T-helper 17 cell (primary cell): ENCODE results near the gene AVPR1A. TPM values are rescaled to one million over a fixed set of nuclear protein-coding genes. Genes with fewer than 3 reads are reported as not detected.
"Not testable (repeated sequence)": the region's sequence is repeated elsewhere in the genome, so short reads cannot be mapped to it uniquely, and the experiment has no call there.

Experiments
- ATAC-seq: fragments of 150-1000 bp; cut with Tn5 transposase; 2 replicates; pipeline ENCODE4 v1.10.0; 2021; ENCODE audit warnings: mild to moderate bottlenecking, moderate library complexity
- DNase-seq, 3 donors: peaks; one replicate each; pipeline versions ENCODE4 v3.0.0 to v3.0.0-alpha.2; 2020 to 2021
- H3K9me3 ChIP-seq: one replicate; pipeline ENCODE4 v1.7.0; 2013; ENCODE audit warnings: low read length, mild to moderate bottlenecking; ENCODE audit not compliant: control insufficient read depth, poor library complexity, severe bottlenecking
- H3K27ac Mint-ChIP-seq: one replicate; pipeline ENCODE4 v1.8.0; 2022; ENCODE audit warnings: mild to moderate bottlenecking, moderate library complexity, mixed read lengths
- H3K27me3 Mint-ChIP-seq: one replicate; pipeline ENCODE4 v1.8.0; 2022; ENCODE audit warnings: mixed read lengths
- H3K36me3 Mint-ChIP-seq: one replicate; pipeline ENCODE4 v1.8.0; 2022; ENCODE audit warnings: low read depth, mixed read lengths
- H3K4me1 Mint-ChIP-seq: one replicate; pipeline ENCODE4 v1.8.0; 2022; ENCODE audit warnings: mild to moderate bottlenecking, mixed read lengths
- H3K4me3 Mint-ChIP-seq: one replicate; pipeline ENCODE4 v1.8.0; 2022; ENCODE audit warnings: mild to moderate bottlenecking, moderate library complexity, mixed read lengths
- total RNA-seq, 4 donors: library from RNA in 2 of 4; stranded (reverse) in 2 of 4; gene quantifications; one replicate each; pipeline ENCODE4 v1.2.3 and lab custom pipeline; 2022 to 2026

Gene AVPR1A
- total RNA-seq (1 to 10 TPM in 1 of 2 donors, under 1 TPM in 1; 0.07 to 5.5 TPM), total RNA-seq (lab: John Stamatoyannopoulos, UW) (0 reads per million in 2 donors)

DNA sequence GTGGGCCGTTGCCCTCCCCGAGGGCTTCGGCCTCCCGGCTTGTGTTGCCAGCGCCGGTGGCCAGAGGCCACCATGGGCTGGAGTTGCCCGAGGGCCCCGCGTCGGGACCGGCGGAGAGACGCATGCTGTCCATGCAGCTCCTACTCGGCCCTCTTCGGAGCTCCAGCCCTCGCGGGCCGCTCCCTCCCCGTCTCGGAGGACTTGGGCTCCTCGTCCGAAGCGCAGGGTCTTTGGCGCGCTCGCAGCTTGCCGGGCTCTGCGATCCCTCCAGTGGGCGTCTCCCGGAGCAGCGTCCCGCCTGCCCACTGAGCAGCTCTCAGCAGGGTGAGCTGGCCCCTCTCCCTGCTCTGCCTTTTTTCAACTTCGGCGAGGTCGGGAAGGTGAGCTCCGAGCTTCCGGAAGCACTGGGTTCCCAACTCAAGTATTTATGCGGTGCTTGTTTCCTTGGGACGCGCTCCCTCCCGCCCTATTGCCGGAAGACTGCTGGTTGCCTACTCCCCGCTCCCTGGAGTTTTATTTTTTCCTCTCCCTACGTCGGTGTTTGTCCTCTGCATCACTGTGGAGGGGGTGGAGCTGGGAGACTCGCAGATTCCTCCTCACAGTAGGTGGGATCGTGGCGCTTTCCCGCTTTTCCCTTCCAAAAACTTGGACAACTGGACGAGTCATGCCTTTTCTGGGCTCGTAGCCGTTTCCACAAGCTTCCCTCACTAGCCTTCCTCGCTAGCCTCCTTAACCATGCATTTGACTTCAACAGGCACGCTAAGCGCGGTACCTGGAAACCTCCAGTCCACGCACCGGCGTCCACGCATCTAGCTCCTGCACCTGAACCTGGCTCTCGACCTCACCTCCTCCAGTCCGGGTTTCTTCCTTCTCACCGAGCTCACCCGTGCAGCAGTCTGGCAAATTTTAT is at the start of gene AVPR1A:
Gene AVPR1A, minus strand, starts transcription at position 489 of the 910 bp plus-strand sequence. Its CDS starts 365 bp downstream, at position 124.
- peaks cover 63% of the 10 kb centered on the region for H3K27me3 Mint-ChIP-seq
- peak within 1 kb of the TSS; percentile 51 for H3K4me3 Mint-ChIP-seq
- ATAC-seq (no peak), DNase-seq (no peak)
- no peaks in the 10 kb centered on the region for H3K9me3 ChIP-seq
- no peaks in the 10 kb centered on the region for H3K36me3 Mint-ChIP-seq
- H3K4me1 Mint-ChIP-seq, result peaks cover 9% of the 10 kb centered on the region
- H3K27ac Mint-ChIP-seq, result no peak within 1 kb of the TSS

DNA sequence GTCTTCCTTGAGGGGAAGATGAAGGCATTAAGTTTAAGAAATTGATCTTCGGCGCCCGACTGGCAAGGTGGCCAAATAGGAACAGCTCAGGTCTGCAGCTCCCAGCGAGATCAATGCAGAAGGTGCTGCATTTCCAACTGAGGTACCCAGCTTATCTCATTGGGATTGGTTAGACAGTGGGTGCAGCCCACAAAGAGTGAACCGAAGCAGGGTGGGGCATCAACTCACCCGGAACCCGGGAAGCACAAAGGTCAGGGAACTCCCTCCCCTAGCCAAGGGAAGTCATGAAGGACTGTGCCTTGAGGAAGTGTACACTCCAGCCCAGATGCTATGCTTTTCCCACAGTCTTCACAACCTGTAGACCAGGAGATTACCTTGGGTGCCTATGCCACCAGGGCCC is 45.2 kb upstream of the AVPR1A start:
- no peaks in the 10 kb centered on the region for H3K4me1 Mint-ChIP-seq
- DNase-seq, result no peak
- no peak for ATAC-seq
- no peak overlapping the region for H3K4me3 Mint-ChIP-seq
- H3K9me3 ChIP-seq, result no peaks in the 10 kb centered on the region
- H3K27me3 Mint-ChIP-seq, result no peaks in the 10 kb centered on the region
- H3K36me3 Mint-ChIP-seq, result no peaks in the 10 kb centered on the region
- no peak overlapping the region for H3K27ac Mint-ChIP-seq

DNA sequence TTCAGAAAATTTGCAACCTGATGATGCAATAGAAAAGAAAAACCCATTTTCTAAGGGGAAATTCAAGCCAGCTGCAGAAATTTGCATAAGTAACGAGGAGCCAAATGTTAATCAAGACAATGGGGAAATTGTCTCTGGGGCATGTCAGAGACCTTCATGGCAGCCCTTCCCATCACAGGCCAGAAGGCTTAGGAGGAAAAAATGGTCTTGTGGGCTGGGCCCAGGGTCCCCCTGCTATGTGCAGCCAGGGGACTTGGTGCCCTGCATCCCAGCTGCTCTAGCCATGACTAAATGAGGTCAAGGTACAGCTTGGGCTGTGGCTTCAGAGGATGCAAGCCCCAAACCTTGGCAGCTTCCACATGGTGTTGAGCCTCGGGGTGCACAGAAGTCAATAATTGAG is 28.2 kb upstream of the AVPR1A start:
- ATAC-seq (no peak), DNase-seq (no peak)
- Mint-ChIP-seq H3K27me3 (no peaks in the 10 kb centered on the region), H3K4me3 (no peak overlapping the region), H3K4me1 (no peaks in the 10 kb centered on the region), H3K27ac (no peak overlapping the region), H3K36me3 (no peaks in the 10 kb centered on the region)
- H3K9me3 ChIP-seq, result no peaks in the 10 kb centered on the region

DNA sequence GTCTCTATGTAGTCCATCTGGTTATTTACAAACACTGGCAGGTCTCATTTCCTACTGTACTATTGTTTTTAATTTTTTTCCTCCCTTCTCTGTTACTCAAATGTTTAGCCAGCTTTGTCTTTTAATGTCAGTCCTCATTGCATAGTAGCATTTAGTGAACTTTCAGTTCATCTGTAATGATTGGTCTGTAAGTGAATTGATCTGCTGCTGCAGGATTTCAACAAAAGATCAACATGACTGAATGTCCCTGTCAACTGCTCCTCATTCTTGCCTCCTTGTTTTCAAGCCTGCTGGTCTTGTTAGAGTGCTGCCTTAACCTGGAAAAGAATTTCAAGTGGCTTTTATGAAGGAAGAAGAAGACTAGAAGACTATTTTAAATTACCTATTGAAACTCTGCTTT is 19.3 kb upstream of the AVPR1A start:
- no peaks in the 10 kb centered on the region for H3K4me1 Mint-ChIP-seq
- DNase-seq, result no peak
- no peaks in the 10 kb centered on the region for H3K36me3 Mint-ChIP-seq
- no peaks in the 10 kb centered on the region for H3K9me3 ChIP-seq
- H3K27me3 Mint-ChIP-seq, result no peaks in the 10 kb centered on the region
- no peak overlapping the region for H3K27ac Mint-ChIP-seq
- ATAC-seq, result no peak
- no peak overlapping the region for H3K4me3 Mint-ChIP-seq

DNA sequence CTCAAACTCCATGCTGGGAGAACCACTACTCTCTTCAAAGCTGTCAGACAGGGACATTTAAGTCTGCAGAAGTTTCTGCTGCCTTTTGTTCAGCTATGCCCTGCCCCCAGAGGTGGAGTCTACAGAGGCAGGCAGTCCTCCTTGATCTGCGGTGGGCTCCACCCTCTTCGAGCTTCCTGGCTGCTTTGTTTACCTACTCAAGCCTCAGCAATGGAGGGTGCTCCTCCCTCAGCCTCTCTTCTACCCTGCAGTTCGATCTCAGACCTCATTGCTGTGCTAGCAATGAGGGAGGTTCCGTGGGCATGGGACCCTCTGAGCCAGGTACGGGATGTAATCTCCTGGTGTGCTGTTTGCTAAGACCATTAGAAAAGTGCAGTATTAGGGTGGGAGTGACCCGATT is 16.7 kb upstream of the AVPR1A start:
- not testable (repeated sequence) for H3K27me3 Mint-ChIP-seq, DNase-seq, ATAC-seq, H3K4me3 Mint-ChIP-seq, H3K36me3 Mint-ChIP-seq, H3K9me3 ChIP-seq, H3K4me1 Mint-ChIP-seq, H3K27ac Mint-ChIP-seq

DNA sequence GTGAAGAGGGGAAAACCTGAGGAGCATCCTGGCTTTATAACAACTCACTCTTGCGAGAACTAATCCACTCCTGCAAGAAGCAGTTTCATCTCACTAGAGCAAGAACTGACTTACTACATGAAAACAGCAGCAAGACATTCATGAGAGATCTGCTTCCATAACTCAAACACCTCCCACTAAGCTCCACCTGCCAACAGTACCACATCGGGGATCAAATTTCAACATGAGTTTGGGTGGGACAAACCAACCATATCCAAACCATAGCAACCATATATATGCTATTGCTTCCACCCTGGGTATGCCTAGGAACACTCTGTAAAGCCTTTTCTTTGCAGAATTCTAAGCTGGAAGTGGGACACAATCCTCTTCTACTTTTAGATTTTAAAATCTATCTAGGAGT is 13.9 kb upstream of the AVPR1A start:
- Mint-ChIP-seq H3K4me3 (no peak overlapping the region), H3K36me3 (no peaks in the 10 kb centered on the region), H3K27ac (no peak overlapping the region), H3K27me3 (peaks cover 5% of the 10 kb centered on the region), H3K4me1 (no peaks in the 10 kb centered on the region)
- no peak for ATAC-seq
- no peaks in the 10 kb centered on the region for H3K9me3 ChIP-seq
- no peak for DNase-seq

DNA sequence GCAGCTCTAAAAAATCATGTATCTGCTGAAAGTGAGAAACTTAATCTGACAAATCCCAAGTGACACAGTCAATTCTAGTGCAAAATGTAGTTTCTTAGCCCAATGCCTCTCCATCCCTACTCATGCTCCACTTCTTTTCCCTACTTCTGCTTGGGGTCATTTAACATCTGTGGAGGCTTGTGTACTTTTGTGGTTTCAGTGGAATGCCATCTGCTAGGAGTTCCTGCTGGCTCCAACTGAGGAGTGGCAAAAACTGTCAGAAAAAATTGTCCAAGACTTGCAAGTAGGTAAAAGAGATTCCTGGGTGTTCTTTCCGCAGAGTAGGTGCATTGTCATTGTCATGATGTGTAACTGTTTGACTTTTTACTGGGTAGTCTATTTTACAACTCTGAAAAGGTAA is 12.5 kb upstream of the AVPR1A start:
- H3K27me3 Mint-ChIP-seq, result peaks cover 5% of the 10 kb centered on the region
- H3K36me3 Mint-ChIP-seq, result no peaks in the 10 kb centered on the region
- H3K9me3 ChIP-seq, result no peaks in the 10 kb centered on the region
- DNase-seq (no peak), ATAC-seq (no peak)
- H3K27ac Mint-ChIP-seq, result no peak overlapping the region
- no peak overlapping the region for H3K4me3 Mint-ChIP-seq
- no peaks in the 10 kb centered on the region for H3K4me1 Mint-ChIP-seq

DNA sequence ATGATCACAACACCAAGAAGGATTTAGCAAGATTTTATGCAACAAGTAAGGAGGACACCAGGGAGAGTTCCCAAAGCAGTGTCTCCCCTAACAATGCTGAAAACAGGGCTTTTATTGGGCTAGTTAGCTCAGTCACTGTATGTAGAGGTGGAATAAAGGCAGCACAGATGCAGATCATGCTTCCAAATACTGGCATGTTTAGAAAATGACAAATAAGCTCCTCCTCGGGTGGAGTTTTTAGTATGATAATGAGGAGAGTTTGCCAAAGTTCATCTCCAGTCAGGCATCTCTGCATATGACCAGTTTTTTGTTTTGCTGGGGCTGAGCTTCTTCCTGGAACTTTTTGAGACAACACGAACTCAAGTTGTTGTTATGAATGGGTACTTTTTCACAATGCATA is 4.4 kb upstream of the AVPR1A start:
- H3K36me3 Mint-ChIP-seq, result no peaks in the 10 kb centered on the region
- H3K9me3 ChIP-seq, result no peaks in the 10 kb centered on the region
- peaks cover 9% of the 10 kb centered on the region for H3K4me1 Mint-ChIP-seq
- peaks cover 35% of the 10 kb centered on the region for H3K27me3 Mint-ChIP-seq
- no peak overlapping the region for H3K4me3 Mint-ChIP-seq
- ATAC-seq (no peak), DNase-seq (no peak)
- H3K27ac Mint-ChIP-seq, result no peak overlapping the region

DNA sequence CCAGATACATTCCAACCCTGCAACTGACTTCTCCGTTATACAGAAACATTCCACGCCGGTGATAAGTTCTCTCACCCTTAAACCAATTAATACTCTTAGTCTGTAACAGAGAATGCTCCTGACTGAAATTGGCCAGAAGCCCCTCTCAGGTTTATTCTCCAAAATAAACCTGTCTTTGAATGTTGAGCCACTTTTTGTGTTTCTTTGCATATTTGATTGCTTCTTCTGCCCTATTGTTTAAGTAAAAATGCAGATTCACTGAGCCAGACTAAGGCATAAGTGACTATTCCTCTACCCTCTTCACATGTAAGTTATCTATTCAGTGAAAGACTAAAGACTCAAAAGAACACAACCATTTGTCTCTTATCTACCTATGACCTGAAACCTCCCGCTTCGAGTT is 3.6 kb upstream of the AVPR1A start:
- no peak overlapping the region for H3K4me3 Mint-ChIP-seq
- ATAC-seq (no peak), DNase-seq (no peak)
- H3K9me3 ChIP-seq, result no peaks in the 10 kb centered on the region
- peaks cover 9% of the 10 kb centered on the region for H3K4me1 Mint-ChIP-seq
- no peaks in the 10 kb centered on the region for H3K36me3 Mint-ChIP-seq
- no peak overlapping the region for H3K27ac Mint-ChIP-seq
- peaks cover 42% of the 10 kb centered on the region for H3K27me3 Mint-ChIP-seq

DNA sequence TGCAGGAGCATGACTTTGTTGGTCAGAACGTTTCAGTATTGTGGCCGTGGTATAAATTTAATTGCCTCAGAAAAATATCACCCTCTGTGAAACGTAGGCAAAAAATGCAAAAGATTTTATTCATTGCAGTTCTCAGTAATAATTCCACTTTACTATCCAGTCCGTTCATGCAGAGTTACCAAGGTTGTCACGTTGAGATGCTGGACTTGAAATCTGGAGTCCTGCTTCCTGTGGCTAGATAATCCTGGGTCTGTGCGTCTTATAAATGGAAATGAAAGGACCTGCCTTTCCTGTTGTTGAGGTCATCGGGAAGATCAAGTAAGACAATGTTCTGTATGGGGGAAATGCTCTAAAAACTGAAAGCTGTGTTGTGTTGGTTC is 1.3 kb upstream of the AVPR1A start:
- Mint-ChIP-seq H3K27me3 (peaks cover 55% of the 10 kb centered on the region), H3K36me3 (no peaks in the 10 kb centered on the region), H3K4me3 (no peak overlapping the region), H3K27ac (no peak overlapping the region), H3K4me1 (peaks cover 9% of the 10 kb centered on the region)
- no peaks in the 10 kb centered on the region for H3K9me3 ChIP-seq
- ATAC-seq (no peak), DNase-seq (no peak)

DNA sequence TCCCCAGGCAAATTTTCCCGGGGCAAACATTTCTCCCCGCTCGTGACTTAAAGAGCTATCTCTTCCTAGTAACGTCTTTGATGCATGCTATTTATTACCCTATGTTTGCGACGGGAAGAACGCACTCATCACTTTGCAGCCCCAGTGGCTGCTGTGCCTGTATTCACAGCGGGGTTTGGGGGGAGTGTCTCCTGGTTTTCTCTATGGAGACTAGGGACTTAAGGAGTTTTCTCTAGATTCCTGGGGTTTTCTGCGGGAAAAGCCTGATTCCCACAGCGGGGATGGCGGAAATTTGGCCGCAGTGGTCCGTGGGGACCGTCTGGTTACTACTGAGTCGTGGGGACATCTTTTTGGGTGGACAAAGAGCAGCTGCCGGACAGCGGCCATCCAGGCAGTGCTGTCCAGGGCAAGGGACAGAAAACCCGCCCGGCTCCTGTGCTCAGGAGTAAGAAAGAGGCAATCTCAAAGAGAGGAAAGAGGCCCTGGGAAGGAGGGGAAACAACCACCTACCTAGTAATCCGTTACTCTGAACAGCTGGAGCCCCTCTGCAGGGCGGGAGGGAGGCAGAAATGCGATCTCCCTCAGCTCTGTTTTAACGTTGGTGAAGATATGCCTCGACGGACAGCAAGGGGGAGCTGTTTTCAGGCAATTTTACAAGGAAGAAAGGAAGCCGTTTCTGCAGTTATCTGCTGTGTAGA is 771 bp upstream of the AVPR1A start:
- peaks cover 55% of the 10 kb centered on the region for H3K27me3 Mint-ChIP-seq
- no peak overlapping the region for H3K27ac Mint-ChIP-seq
- DNase-seq, result no peak

DNA sequence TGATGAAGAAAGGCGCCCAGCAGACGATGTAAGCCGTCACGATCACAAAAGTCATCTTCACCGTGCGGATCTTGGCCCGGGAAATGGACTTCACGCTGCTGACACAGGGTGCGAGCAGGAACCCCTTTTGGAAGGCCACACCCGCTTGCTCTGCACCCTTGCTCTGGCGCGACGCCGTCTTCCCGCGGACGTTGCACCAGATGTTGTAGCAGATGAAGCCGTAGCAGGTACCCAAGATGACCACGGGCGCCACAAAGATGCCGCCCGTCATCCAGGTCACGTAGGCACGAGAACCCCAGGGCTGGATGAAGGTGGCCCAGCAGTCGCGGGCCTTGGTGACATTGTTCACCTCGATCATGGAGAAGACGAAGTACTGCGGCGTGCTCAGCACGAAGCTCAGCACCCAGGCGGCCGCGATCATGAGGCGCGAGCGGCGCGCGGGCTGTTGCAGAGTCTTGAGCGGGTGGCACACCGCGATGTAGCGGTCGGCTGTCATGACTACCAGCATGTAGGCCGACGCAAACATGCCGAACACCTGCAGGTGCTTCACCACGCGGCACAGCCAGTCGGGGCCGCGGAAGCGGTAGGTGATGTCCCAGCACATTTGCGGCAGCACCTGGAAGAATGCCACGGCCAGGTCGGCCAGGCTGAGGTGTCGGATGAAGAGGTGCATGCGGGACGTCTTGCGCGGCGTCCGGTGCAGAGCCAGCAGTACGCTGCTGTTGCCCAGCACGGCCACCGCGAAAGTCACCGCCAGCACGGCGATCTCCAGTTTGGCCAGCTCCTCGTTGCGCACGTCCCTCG is 890 bp downstream of the AVPR1A start:
- H3K27me3 Mint-ChIP-seq, result peaks cover 68% of the 10 kb centered on the region
- no peak for DNase-seq
- no peaks in the 10 kb centered on the region for H3K9me3 ChIP-seq
- no peak overlapping the region for H3K4me3 Mint-ChIP-seq
- ATAC-seq, result no peak
- no peaks in the 10 kb centered on the region for H3K36me3 Mint-ChIP-seq
- H3K27ac Mint-ChIP-seq, result no peak overlapping the region
- H3K4me1 Mint-ChIP-seq, result peaks cover 9% of the 10 kb centered on the region

More for the DNA sequence above, 771 bp upstream of the AVPR1A start:
- no peak for ATAC-seq
- no peaks in the 10 kb centered on the region for H3K9me3 ChIP-seq
- Mint-ChIP-seq H3K4me1 (peaks cover 9% of the 10 kb centered on the region), H3K36me3 (no peaks in the 10 kb centered on the region), H3K4me3 (peak overlapping the region; percentile 51)

DNA sequence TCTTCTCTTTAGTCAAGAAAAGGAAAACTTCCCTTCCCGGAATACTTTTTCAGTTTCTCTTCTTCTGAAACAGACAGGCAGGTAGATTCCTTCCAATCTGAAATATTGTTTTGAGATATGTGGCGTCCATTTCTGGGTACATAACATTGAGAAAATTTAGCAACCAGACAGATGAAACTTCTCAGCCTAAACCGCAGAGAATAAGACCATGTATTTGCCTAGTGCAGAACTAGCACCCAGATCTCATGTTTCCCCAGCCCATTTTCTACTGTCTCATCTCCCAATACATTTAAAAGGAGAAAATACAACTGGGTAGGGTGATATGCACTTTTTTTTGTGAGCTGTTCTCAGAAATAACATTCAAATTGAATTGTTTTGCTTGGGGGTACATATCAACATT is 6.4 kb downstream of the AVPR1A start:
- H3K9me3 ChIP-seq, result no peaks in the 10 kb centered on the region
- H3K36me3 Mint-ChIP-seq, result no peaks in the 10 kb centered on the region
- no peak overlapping the region for H3K27ac Mint-ChIP-seq
- H3K27me3 Mint-ChIP-seq, result peaks cover 35% of the 10 kb centered on the region
- H3K4me1 Mint-ChIP-seq, result no peaks in the 10 kb centered on the region
- DNase-seq (no peak), ATAC-seq (no peak)
- H3K4me3 Mint-ChIP-seq, result no peak overlapping the region
